GM12878 (cell line): ENCODE measurements around the gene MRPL34. TPM values are rescaled to one million over a fixed set of nuclear protein-coding genes. Genes with fewer than 3 reads are reported as not detected.

Experiments used
- ATAC-seq: fragments of 200-7000 bp; cut with Tn5 transposase; 3 replicates; pipeline ENCODE4 v1.9.1; 2020; ENCODE audit warnings: mild to moderate bottlenecking, moderate library complexity
- BruUV-seq: library from RNA; stranded (reverse); fragments of 400-500 nt; replicated peaks from 2 replicates; lab custom pipeline; 2021; lab: Mats Ljungman, UMichigan
- CTCF ChIA-PET: fragments of 300-600 bp; sonication (Branson Sonifier 250); formaldehyde crosslinking; extraction: SDS; loops from one replicate; lab custom pipeline; 2021; ENCODE audit warnings: inconsistent platforms; lab: Yijun Ruan, JAX
- POLR2A ChIA-PET: fragments of 350-600 bp; formaldehyde crosslinking; extraction: SDS; loops from one replicate; lab custom pipeline; 2021; ENCODE audit warnings: inconsistent platforms; lab: Charles Lee
- RAD21 ChIA-PET: fragments of 300-600 bp; sonication (Branson Sonifier 250); formaldehyde crosslinking; loops from one replicate; lab custom pipeline; 2023; ENCODE audit warnings: antibody characterized with exemption; ENCODE audit not compliant: unreplicated experiment; lab: Charles Lee
- SMC1A ChIA-PET: fragments of 300-600 bp; sonication (Branson Sonifier 250); formaldehyde crosslinking; loops from one replicate; lab custom pipeline; 2023; ENCODE audit not compliant: unreplicated experiment, uncharacterized antibody; lab: Charles Lee
- DNase-seq: peaks from one replicate; pipeline ENCODE4 v3.0.0-alpha.2; 2011; ENCODE audit warnings: low read depth, low spot score
- FAIRE-seq: peaks from 3 replicates; lab custom pipeline; 2011; peaks lifted over from hg19 to GRCh38; lab: Jason Lieb, UNC
- H2AFZ ChIP-seq: 2 replicates; pipeline ENCODE4 v1.6.0; 2011; ENCODE audit warnings: low read depth, low read length, control low read depth; ENCODE audit not compliant: control insufficient read depth
- H3K27ac ChIP-seq: 2 replicates; pipeline ENCODE4 v1.5.1; 2011; ENCODE audit warnings: control low read depth; ENCODE audit not compliant: control insufficient read depth, insufficient read depth
- H3K27me3 ChIP-seq, 2 experiments: replicated peaks in 1 of 2; 2 replicates each; pipeline versions ENCODE4 v1.6.0 to v1.6.1; 2011; ENCODE audit warnings: low read length in 1 of 2; ENCODE audit not compliant: control insufficient read depth in 2 of 2, insufficient read depth in 2 of 2
- H3K36me3 ChIP-seq, 2 experiments: 2 replicates each; pipeline ENCODE4 v1.5.1; 2011; ENCODE audit warnings: low read length in 1 of 2; ENCODE audit not compliant: control insufficient read depth in 2 of 2, insufficient read depth in 2 of 2
- H3K4me1 ChIP-seq: 2 replicates; pipeline ENCODE4 v1.6.1; 2011; ENCODE audit warnings: mild to moderate bottlenecking, low read length, moderate library complexity, mixed read lengths; ENCODE audit not compliant: control insufficient read depth, insufficient read depth
- H3K4me2 ChIP-seq: 2 replicates; pipeline ENCODE4 v1.6.0; 2011; ENCODE audit warnings: control low read depth; ENCODE audit not compliant: control insufficient read depth, insufficient read depth
- H3K4me3 ChIP-seq: fragments of 200-600 bp; sonication (generic); 2 replicates; pipeline ENCODE4 v1.5.1; 2016
- H3K79me2 ChIP-seq: 2 replicates; pipeline ENCODE4 v1.6.0; 2011; ENCODE audit warnings: low read length; ENCODE audit not compliant: control insufficient read depth, insufficient read depth
- H3K9ac ChIP-seq: 2 replicates; pipeline ENCODE4 v1.8.0; 2011; ENCODE audit warnings: low read length, control low read depth, mixed read lengths; ENCODE audit not compliant: control insufficient read depth, insufficient read depth
- H3K9me3 ChIP-seq: replicated peaks from 3 replicates; pipeline ENCODE4 v1.5.1; 2011; ENCODE audit warnings: mild to moderate bottlenecking, low read length; ENCODE audit not compliant: control insufficient read depth, insufficient read depth
- H4K20me1 ChIP-seq: 2 replicates; pipeline ENCODE4 v1.6.0; 2011; ENCODE audit not compliant: control insufficient read depth, insufficient read depth
- CHD2 ChIP-seq: IDR thresholded peaks from 2 replicates; pipeline ENCODE4 v1.6.1; 2011; ENCODE audit warnings: low read depth, low read length, improper control_type of control experiment, borderline replicate concordance
- ETV6 ChIP-seq, 2 experiments: fragments of 450-650 bp in 1 of 2; IDR thresholded peaks in 1 of 2; conservative IDR thresholded peaks in 1 of 2; 2 replicates each; pipeline ENCODE4 v1.6.1; 2014; ENCODE audit warnings: antibody characterized with exemption in 1 of 2, borderline replicate concordance in 1 of 2, low read depth in 1 of 2, mild to moderate bottlenecking in 1 of 2, moderate library complexity in 1 of 2
- IKZF1 ChIP-seq: fragments of 450-650 bp; conservative IDR thresholded peaks from 2 replicates; pipeline ENCODE4 v1.6.1; 2017; ENCODE audit warnings: antibody characterized with exemption, mild to moderate bottlenecking
- RBBP5 ChIP-seq: fragments of 200-600 bp; sonication (generic); conservative IDR thresholded peaks from 2 replicates; pipeline ENCODE4 v1.6.1; 2016
- STAT1 ChIP-seq: fragments of 450-650 bp; conservative IDR thresholded peaks from 2 replicates; pipeline ENCODE4 v1.6.1; 2014; ENCODE audit warnings: antibody characterized with exemption, mild to moderate bottlenecking
- SUPT20H ChIP-seq: IDR thresholded peaks from 2 replicates; pipeline ENCODE4 v1.6.1; 2011; ENCODE audit warnings: low read depth, mild to moderate bottlenecking, low read length, moderate library complexity, borderline replicate concordance; ENCODE audit not compliant: control insufficient read depth
- USF2 ChIP-seq: IDR thresholded peaks from 2 replicates; pipeline ENCODE4 v1.6.1; 2011; ENCODE audit warnings: low read depth, low read length, improper control_type of control experiment, borderline replicate concordance
- ZNF24 ChIP-seq: fragments of 450-650 bp; IDR thresholded peaks from 2 replicates; pipeline ENCODE4 v1.6.1; 2017; ENCODE audit warnings: antibody characterized with exemption, mild to moderate bottlenecking
- ZNF687 ChIP-seq: fragments of 450-650 bp; IDR thresholded peaks from 2 replicates; pipeline ENCODE4 v1.6.1; 2017; ENCODE audit warnings: mild to moderate bottlenecking, moderate library complexity
- WGBS: methylation state at CpG from one replicate; pipeline ENCODE4 v1.1.6; 2016; ENCODE audit warnings: low lambda C conversion rate; ENCODE audit not compliant: insufficient replicate concordance, insufficient coverage; ENCODE audit errors: missing lambda C conversion rate; 5-methylcytosine and 5-hydroxymethylcytosine counted together
- in situ Hi-C: fragments of 300-500 bp; cut with MboI; formaldehyde crosslinking; loops from 9 replicates; pipeline ENCODE4 v1.14.3; 2018; ENCODE audit warnings: mixed read lengths
- intact Hi-C: fragments of 100-400 bp; cut with micrococcal nuclease; formaldehyde crosslinking; loops from one replicate; pipeline ENCODE4 v1.14.2; 2022; ENCODE audit not compliant: unreplicated experiment
- polyA plus RNA-seq, 11 experiments: library from polyadenylated mRNA; depleted of rRNA in 4 of 11; unstranded in 6 of 11; stranded (reverse) in 5 of 11; fragments of >200 nt; fragmentation: Nextera tagmentation in 4 of 11; fragmentation: Illumina TruSeq in 1 of 11; extraction: Ambion mirVana in 4 of 11; extraction: Trizol in 1 of 11; gene quantifications; 1 replicate in 1 of 11; 2 replicates in 10 of 11; pipeline versions ENCODE4 v1.2.1 to v1.2.3, GENCODE V29; 2011 to 2016; ENCODE audit warnings: inconsistent platforms in 2 of 11, missing spikeins in 2 of 11, low read depth in 1 of 11
- total RNA-seq, 4 experiments: library from RNA; depleted of rRNA in 3 of 4; stranded (reverse); fragments of >200 nt in 3 of 4; fragmentation: Illumina TruSeq in 1 of 4; extraction: Trizol in 1 of 4; gene quantifications; 2 replicates each; pipeline versions ENCODE4 v1.2.1 to v1.2.3, GENCODE V29; 2013 to 2021

Gene MRPL34
- total and polyA plus RNA-seq, 10 of the 15 experiments (the other 5 are each of a cell fraction or from before 2014, with no cell fraction given) = 8.6 to 198 (median 78.6) TPM

- TF ChIP-seq RBBP5 = no peak
These were observed 22.1 kb upstream of the MRPL34 start (continued) for GRCh38 chr19:17283504-17283996.

- BruUV-seq = no TSS peak
- no peak overlapping the region for H3K4me3 ChIP-seq
- ATAC-seq (no peak), DNase-seq (no peak), FAIRE-seq (no peak)
- intact Hi-C loops = no loop called here
- CTCF ChIA-PET = interaction anchor here (1.0 to 6.9 kb wide), 3 partner anchors 20 to 104 kb away, joined by 3 to 120 read pairs (median 3); partner anchors contain the start of genes BABAM1, MRPL34 and USHBP1
- no peak overlapping the region for H3K27ac ChIP-seq
- no peaks in the 10 kb centered on the region for H3K9me3 ChIP-seq
- H3K9ac ChIP-seq = no peak overlapping the region
- H3K4me1 ChIP-seq = peaks cover 9% of the 10 kb centered on the region
- H2AFZ ChIP-seq = no peak overlapping the region
- POLR2A ChIA-PET = interaction anchor here (0.8 to 1.6 kb wide), 2 partner anchors 18 to 938 kb away, joined by 3 read pairs; partner anchors contain the start of gene BABAM1
- peaks cover 0 to 7% of the 10 kb centered on the region in 2 experiments; a peak in 2 of 4 replicates for H3K36me3 ChIP-seq
- in situ Hi-C loops = loop anchor here (5.0 kb wide), 1 partner anchor 213 kb away; no protein-coding TSS in a partner anchor
- 96% methylated on average over 18 of the region's 18 CpGs for WGBS
- H4K20me1 ChIP-seq = no peaks in the 10 kb centered on the region
- no peak overlapping the region for H3K4me2 ChIP-seq
- no peaks in the 10 kb centered on the region for H3K27me3 ChIP-seq
- SMC1A ChIA-PET = no interaction called here
- no peaks in the 10 kb centered on the region; the same call in 1 of the 2 replicates for H3K79me2 ChIP-seq
- RAD21 ChIA-PET = interaction anchor here (0.8 kb wide), 1 partner anchor 51 kb away, joined by 3 read pairs; no protein-coding TSS in a partner anchor
- TF ChIP-seq CHD2 = no peak
- TF ChIP-seq IKZF1 = no peak
- TF ChIP-seq ZNF24 = no peak
- TF ChIP-seq ZNF687 = no peak
- TF ChIP-seq STAT1 = no peak
- no peak for TF ChIP-seq ETV6 (conservative IDR thresholded peaks at IDR 0.05 in 1 of 2, IDR thresholded peaks at IDR 0.05 in 1 of 2; ENCODE audit: borderline replicate concordance in 1 of 2, low read depth in 1 of 2)
- TF ChIP-seq SUPT20H = no peak
- no peak for TF ChIP-seq USF2
These were observed 20.1 kb upstream of the MRPL34 start for GRCh38 chr19:17285415-17286135.
